Vagina (tissue), 2 donors: ENCODE results near the gene MAP3K20.

Experiments used
- CTCF ChIP-seq, 3 experiments: fragments of 450-650 bp in 2 of 3; fragments of 200-600 bp in 1 of 3; sonication (generic) in 1 of 3; IDR thresholded peaks; one replicate each; pipeline ENCODE4 v1.5.1; 2017 to 2019; ENCODE audit warnings: antibody characterized with exemption in 3 of 3, mild to moderate bottlenecking in 2 of 3, moderate library complexity in 2 of 3
- POLR2A ChIP-seq, 2 donors: fragments of 450-650 bp; IDR thresholded peaks; one replicate each; pipeline ENCODE4 v1.6.1; 2017; ENCODE audit warnings: antibody characterized with exemption in 2 of 2, mild to moderate bottlenecking in 2 of 2, moderate library complexity in 2 of 2

GRCh38 chr2:173238385-173238784, 162.7 kb downstream of the MAP3K20 start:
- no peak for TF ChIP-seq CTCF (IDR thresholded peaks at IDR 0.05)
- no peak for TF ChIP-seq POLR2A (IDR thresholded peaks at IDR 0.05)
